LoVo (cell line): ENCODE results near the gene AHCYL2.
"Not testable (repeated sequence)": the region's sequence is repeated elsewhere in the genome, so short reads cannot be mapped to it uniquely, and the experiment has no call there.

Experiments
- DNase-seq: peaks from one replicate; pipeline ENCODE4 v3.0.0-alpha.2; 2016; ENCODE audit warnings: low spot score

Gene AHCYL2

DNA sequence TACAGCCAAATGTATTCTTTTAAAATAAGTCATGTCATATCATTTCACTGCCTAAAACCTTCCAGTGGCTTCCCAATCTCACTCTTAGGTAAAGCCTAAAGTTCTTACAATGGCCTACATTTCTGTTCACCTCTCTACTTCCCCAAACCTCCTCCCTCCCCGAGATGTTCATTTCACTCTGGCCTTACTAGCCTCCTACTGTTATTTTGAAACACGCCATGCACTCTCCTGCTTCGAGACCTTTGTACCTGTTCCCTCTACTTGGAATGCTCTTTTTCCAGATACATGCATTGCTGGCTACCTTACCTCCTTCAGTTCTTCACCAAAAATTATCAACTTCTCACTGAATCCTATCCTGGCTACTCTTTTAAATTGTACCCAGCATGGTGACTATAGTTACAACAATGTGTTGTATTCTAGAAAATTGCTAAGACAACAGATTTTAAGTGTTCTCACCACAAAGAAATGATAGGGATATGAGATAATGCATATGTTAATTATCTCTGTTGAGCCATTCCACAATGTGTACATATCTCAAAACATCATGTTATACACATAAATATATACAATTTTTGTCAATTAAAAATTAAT is 158.8 kb downstream of the AHCYL2 start:
- no peak for DNase-seq

DNA sequence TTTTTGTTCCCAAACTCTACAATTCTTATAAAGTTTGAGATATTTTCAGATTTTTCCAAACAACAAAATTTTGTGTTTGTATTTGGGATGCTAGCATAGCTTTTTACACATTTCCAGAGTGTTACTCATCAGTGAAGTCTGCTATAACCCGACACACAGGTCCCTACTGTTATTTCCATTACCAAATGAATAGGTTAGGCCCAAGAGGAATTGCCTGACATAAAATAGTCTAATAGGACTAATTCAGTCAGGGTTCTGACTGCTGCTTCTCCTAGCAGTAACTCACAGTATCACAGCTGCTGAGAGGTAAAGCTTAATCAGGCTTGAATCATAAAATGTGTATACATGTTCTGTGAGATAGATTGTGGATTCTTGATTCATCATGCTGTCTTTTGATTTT is 160.3 kb downstream of the AHCYL2 start:
- no peak for DNase-seq

DNA sequence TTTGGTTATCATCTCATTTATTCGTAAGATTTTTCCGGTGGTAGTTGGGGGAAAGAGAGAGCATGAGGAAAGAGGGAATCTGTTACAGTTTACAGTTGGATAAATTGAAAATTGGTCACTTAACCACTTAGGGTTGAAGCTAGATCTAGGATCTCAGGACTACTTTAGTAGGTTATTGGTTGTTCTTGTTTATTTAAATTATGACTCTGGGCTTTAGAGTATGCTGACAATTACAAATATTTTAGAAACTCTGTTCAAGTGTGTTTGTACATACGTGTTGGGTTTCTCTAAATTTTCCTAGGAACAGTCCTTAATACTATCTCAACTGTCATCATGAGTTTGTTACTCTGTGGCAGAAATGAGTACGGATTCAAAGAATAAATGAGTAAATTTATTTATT is 160.8 kb downstream of the AHCYL2 start:
- DNase-seq, result no peak

DNA sequence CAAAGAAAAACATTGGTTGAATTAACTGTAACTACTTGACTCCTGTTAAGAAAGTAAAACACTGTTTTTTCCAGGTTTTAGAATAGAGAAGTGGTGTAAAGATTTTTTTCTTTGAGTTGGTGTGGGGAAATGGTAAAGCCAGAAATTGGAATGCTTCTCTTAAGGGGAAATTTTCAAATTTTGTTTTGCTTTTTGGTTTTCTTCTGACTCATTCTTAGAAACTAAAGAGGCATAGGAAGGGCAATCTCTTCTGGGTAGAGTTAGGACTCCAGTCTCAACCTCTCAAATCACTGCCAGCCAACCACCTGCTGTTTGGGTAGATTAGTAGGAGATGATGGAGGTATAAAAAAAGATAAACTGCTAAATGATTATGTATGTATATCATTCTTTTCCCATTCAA is 161.7 kb downstream of the AHCYL2 start:
- DNase-seq, result no peak

DNA sequence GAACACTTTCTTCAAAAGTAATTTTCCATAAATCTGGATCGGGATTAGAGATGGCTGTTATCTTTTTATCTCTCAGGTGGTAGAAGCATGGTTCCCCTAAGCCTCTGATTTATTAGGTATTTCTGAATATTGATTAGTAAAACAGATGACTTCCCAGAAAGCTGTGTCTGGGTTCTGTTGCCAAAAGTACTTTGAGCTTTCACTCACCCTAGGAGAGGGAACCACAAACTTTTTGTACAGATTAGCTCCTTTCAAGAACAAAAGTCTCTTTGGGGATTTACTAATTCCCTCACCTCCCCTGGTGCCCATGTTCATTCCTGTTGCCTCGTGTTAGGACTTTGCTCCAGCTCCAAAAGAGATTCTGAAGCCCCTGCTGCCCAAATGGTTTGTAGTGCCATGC is 162.7 kb downstream of the AHCYL2 start:
- no peak for DNase-seq

DNA sequence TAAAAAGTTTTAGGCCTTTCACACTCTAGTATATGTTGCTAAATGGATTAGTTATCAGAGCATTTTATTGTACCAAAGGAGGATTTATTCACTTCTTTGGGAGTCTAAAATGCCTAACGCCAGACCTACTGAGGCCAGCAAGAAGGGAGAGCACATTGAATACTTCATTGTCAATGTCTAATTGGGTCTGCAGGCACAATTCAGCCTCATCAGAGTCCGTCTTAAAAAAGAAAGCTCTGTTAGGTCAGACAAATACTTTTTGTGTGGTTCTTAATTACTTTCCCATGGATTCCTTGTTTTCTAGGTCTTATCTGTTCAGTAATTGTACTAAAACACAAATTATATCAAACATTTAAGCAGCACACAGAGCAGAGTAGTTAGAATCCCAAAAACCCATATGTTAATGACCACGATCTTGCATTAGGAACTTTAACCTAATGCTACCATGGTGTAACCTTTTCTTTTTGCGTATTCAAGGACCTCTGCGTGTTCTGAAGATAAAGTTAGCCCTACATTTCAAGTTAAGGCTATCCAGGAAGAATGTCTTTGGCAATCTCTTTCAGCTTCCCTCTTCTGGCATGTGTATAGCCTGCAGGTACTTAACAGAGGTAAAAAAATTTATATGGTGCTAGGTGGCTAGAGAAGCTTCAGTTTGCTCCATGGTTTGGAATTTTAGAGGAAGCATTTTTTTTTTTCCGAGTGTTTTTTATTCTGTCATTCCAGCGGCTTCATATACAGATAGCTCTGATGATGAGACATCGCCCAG is 163.7 kb downstream of the AHCYL2 start:
- no peak for DNase-seq

DNA sequence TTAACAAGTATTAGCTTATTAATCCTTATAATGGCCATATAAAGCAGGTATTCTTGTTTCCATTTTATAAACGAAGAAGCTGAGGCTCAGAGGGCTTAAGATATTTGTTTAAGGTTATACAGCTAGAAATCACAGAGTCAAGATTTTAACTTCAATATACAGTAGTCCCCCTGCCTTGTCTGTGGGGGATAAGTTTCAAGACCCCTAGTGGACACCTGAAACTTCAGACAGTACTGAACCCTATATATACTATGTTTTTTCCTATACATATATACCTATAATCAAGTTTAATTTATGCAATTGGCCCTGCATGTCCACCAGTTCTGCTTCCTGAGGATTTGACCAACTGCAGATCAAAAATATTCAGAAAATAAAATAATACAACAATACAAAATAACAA is 165.0 kb downstream of the AHCYL2 start:
- DNase-seq, result no peak

DNA sequence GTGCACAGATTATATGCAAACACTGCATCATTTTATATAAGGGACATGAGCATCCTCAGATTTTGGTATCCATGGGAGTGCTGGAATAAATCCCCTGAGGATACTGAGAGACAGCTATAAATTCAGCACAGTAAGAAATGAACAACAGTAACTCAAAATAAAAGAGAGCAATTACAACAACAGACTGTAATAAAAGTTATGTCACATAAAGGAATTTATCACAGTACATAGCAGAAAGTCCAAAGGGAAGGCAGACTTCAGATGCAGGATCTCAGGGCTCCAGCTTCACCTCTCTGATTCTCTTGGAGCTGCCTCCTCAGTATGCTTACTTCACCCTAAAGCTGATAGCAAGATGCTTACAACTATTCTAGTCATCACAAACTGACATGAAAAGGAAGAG is 165.5 kb downstream of the AHCYL2 start:
- DNase-seq, result no peak

DNA sequence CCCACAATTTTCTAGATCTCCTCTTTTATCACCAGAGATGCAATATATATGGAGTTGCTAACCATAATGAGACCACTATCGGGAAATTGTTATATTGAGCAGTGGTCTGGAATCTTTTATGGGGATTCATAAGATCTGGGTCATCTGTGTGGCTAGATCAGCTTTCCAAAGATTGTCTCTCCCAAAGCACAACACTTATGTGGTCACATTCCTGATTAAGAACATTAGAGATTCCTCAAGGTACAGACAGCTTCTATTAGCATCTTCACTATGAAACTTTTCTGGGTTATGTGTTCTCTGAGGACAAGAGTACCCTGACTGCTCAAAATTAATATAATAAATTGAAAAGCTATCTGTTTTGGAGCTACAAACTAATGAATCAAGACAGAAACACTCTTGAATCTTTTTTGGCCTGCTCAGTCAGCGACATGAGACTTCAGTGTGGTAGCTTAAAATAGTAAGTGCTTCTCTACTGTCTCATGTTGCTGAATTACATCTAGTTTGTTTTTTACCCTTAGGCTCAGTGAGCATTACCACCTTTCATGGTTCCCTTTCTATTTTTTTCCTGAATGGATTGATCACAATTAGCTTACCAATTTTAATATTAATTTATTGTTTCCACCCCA is 166.8 kb downstream of the AHCYL2 start:
- no peak for DNase-seq

DNA sequence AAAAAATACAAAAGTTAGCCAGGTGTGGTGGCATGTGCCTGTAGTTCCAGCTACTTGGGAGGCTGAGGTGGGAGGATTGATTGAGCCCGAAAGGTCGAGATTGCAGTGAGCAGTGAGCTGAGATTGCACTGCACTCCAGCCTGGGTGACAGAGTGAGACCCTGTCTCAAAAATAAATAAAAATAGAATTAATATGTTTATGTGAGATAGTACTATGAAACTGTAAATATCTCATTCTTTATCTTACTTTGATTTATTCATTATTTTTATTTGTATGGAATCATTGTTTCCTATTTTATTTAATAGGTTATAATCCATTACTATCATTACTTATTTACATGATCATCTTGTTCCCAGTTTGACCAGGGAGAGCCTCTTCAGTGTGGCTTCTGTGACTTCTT is 168.4 kb downstream of the AHCYL2 start:
- no peak for DNase-seq

DNA sequence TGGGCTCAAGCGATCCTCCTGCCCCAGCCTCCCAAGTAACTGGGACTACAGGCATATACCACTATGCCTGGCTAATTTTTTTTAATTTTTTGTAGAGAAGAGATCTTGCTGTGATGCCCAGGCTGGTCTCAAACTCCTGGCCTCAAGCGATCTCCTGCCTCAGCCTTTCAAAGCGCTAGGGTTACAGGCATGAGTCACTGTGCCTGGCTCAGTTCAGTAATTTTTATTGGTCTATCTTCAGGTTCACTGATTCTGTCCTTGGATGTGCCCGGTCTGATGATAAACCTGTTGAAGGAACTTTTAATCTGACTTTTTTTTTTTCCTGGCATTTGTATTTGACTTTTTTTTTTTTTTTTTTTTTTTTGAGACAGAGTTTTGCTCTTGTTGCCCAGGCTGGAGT is 169.3 kb downstream of the AHCYL2 start:
- DNase-seq, result no peak

DNA sequence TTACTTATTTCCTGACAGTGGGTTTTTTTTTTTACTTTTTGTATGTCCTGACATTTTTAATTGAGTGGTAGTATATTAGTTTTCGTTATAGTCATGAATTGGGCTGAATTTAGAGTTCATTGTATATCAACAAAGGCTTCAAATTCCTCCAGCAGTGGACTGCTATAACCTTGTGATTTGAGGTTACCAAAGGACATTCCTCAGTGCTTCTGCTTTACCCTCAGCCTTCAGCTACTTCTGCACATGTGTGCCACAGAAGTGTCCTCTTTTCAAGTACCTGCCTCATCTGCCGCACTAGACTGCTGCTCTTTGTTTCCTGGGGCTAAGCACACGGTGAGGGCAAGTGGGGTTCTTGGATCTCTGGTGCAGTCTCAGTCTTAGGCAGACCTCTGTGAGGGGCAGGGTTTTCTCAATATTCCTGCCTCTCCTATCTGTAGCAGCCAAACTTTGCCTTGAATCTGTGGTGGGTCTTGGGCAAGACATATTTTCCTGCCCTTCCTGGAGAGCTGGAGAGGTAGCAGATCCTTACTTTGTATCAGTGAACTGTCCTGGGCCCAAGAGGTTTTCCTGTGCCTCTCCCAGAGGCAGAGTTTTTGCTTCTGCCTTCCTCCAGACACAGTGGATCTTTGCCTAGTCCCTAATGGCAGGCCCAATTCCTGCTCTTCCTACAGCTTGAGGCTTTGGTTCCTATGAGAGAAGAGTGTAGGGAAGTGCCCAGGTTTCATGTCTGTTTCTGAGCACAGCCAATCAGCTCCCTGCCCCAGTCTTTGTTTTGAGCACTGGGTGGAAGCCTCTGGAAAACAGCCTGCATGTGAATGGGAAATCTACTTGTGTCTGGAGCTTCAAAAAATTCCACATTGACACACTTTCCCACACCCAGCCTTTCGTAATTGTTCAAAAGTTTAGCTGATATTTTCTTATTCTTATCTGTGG is 170.4 kb downstream of the AHCYL2 start:
- no peak for DNase-seq

DNA sequence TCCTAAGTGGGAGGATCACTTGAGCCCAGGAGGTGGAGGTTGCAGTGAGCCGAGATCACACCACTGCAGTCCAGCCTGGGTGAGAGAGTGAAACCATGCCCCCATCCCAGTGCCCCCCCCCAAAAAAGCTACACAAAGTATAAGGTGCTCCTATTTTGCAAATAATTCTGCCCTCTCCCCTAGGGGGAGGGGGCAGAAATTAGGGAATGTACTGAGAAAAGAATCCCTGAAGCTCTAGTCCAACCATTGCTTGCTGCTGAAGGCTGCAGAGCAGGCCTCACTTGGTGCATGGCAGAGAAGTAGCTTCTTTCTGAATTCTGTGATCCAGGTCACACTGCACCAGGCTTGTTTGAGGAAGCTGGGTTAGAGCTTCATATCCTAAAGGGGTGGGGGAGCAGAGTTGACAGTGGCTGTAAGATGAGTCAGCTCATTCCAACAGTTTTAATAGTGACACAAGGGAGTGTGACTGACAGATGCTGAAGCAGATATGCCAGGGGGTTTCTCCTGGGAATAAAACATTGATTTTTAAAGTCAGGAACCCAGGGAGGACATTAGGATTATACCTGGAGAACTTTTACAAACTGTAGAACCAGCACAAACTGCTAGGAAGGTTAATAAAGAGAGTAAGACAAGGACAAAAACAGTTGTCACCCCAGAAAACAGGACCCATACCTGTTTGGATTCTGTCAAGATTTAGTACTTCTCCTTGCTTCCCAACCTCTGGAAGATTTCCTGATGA is 176.6 kb downstream of the AHCYL2 start:
- peak; percentile 23 for DNase-seq

DNA sequence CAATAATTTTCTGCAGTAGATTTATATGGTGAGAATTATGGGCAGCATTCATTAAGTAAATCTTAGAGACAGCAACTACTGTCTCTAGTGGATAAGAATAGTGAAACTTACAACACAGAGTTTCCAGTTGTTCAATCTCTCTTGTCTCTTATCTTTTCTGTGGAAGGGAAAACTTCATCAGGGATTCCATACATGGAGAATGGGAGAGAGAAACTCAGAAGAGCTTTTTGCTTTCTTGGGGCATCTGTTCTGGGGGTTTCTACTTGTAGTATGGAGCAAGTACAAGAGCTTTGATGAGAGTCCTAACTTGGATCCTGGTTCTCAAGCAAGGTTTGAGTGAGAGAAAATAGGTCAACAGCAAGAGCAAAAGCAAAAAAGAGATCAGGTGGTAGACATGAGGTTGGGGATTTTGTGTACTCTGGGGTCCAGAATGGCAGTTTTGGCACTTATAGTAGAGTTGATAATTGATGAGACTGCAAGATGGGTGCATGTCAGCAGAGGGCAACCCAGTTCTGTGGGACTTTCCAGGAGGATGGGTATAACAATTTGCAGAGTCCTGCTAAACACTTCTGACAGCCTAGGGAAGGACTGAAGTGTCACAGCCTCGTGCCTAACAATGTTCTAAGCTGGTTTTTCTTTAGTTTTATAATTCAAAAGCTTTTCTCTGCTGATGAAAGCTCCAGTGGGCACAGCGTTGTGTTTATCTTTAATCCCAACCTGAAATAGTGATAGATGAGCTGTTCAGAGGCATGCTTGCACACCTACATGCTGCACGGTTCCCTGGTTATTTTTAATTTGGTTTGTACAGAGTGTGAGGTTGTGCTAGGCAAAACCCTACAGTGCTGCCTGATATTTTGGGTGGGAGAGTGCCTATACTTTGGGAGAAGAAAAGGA is 177.4 kb downstream of the AHCYL2 start:
- DNase-seq, result no peak

DNA sequence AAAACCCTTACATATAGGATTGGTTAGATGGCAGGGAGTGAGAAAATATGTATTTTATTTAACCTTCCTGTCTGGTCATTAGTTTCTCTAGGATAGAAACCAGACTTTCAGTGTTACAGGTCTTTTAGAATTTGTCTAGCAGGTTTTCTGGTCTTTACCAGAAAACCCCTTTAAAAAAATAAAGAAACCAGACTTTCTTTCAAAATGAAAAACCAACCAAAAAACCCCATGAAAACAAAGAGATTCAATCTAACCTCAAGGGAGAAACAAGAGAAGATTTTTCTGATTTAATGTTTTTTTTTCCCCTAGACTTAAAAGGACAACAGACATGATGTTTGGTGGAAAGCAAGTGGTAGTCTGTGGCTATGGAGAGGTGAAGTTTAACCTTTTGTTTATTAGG is 180.7 kb downstream of the AHCYL2 start:
- DNase-seq, result no peak

DNA sequence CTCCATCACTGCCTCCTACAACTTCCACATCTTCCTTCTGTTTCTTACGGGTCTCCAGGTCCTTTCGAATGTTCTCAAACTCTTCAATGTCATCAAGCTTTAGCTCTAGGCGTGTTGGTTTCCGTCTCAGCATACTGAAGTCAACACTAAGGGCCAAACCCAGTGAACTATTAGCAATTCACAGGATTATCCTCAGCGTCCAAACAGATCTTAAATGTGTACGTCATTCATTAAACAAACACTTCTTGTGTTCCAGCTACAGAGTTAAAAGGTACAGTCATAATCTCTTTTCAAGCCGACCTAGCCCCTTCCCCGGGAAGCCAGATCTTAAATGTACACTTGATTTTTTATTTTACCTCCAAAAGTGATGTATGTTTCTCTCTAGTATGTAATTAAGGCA is 185.4 kb downstream of the AHCYL2 start:
- DNase-seq, result not testable (repeated sequence)

DNA sequence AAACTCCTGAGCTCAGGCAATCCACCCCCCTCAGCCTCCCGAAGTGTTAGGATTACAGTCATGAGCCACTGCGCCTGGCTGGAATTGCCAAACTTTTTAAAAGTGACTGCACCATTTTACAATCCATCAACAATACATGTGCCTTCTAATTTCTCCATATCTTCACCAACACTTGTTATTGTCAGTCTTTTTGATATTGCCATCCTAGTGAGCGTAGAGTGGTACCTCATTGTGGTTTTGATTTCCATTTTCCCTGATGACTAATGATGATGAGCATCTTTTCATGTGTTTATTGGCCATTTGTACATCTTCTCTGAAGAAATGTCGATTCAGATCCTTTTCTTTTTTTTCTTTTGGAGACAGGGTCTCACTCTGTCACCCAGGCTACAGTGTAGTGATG is 187.7 kb downstream of the AHCYL2 start:
- no peak for DNase-seq

DNA sequence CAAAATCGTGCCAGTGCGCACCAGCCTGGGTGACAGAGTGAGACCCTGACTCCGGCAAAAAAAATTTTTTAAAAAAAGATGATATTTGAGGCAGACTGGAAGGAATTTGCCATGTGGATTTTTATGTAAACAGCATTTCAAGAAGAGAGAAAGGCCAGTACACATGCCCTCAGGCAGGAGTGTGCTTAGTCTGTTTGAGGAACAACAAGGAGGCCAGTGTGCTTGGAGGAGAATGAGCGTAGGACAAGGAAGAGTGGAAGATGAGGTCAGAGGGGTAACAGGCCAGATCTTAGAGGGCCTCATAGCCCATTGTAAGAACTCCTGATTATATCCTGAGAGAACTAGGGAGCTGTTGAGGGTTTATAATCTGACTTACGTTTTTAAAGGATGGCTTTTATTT is 192.2 kb downstream of the AHCYL2 start:
- DNase-seq, result no peak

DNA sequence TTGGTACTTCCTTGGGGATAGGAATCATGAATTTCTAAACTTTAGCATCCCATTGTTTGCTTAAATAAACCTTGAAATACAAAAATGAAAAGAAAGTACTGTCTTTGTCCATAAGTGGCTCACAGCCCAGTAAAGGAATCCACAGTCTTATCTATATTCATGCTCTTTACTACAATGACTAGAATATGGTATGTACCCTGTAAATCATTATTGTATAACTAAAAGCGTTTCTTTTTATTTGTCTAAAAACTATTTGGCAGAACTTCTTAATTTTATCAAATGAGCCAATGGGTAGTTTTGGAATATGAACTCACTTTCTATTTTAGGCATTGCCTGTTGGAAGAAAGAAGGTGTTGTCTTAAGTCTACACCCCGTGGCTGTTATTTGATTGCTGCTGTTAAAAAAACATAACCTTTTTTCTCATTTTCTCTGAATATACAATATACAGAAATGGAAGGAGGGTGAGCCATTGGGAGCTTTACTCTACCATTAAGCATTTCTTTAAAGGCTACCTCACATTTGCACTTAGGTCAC is 197.0 kb downstream of the AHCYL2 start:
- no peak for DNase-seq

DNA sequence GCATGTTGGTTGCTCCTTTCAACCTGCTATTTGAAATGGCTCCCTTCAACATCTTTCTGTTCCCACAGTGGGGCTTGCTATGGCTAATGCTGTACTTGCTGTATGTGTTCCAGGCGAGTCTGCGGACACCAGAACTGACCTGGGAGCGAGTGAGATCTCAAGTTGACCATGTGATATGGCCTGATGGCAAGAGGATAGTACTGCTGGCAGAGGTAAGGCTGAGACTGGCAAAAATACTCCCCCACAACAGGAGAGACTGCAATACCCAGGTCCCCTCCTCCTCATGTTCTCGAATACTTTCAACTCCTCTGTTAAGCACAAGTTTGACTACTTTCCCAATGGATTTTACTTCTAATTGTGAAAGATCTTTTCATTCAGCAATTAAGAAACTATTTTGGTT is 197.9 kb downstream of the AHCYL2 start:
- no peak for DNase-seq
